Measurements from ENCODE around the gene SSU72. TPM values are rescaled to one million over a fixed set of nuclear protein-coding genes. Genes with fewer than 3 reads are reported as not detected.

SSU72 gene
- total RNA-seq, result 124 and 129 TPM in 2 replicates
- 78.2 and 85.9 TPM in 2 replicates for polyA plus RNA-seq
- 92.7 and 101 TPM in 2 replicates for polyA plus RNA-seq (2011; cell fraction: cytosol; rRNA removed)
- polyA plus RNA-seq (2011; cell fraction: nucleus; rRNA removed), result 89.0 and 97.5 TPM in 2 replicates
- 119 and 136 TPM in 2 replicates for polyA plus RNA-seq (2012)
- polyA minus RNA-seq, result 70.4 and 74.1 TPM in 2 replicates
- polyA minus RNA-seq (2011; cell fraction: cytosol; rRNA and poly(A)+ RNA removed), result 82.5 TPM
- polyA minus RNA-seq (2011; cell fraction: nucleus; rRNA and poly(A)+ RNA removed), result 41.3 and 53.5 TPM in 2 replicates
- percentile 80 among the genes with signal in this experiment for Bru-seq, nascent RNA
- BruChase-seq, experiment 1, labeled RNA remaining after a 6-hour chase, result percentile 93 among the genes with signal in this experiment
- percentile 88 among the genes with signal in this experiment for BruChase-seq, experiment 2, labeled RNA remaining after a 2-hour chase
- long read RNA-seq, full-length matches to known transcripts, result 406 of 428 reads
- long read RNA-seq, partial matches to known transcripts, result 15 of 428 reads
- long read RNA-seq, other reads (novel, unspliced or antisense), result 7 of 428 reads

DNA sequence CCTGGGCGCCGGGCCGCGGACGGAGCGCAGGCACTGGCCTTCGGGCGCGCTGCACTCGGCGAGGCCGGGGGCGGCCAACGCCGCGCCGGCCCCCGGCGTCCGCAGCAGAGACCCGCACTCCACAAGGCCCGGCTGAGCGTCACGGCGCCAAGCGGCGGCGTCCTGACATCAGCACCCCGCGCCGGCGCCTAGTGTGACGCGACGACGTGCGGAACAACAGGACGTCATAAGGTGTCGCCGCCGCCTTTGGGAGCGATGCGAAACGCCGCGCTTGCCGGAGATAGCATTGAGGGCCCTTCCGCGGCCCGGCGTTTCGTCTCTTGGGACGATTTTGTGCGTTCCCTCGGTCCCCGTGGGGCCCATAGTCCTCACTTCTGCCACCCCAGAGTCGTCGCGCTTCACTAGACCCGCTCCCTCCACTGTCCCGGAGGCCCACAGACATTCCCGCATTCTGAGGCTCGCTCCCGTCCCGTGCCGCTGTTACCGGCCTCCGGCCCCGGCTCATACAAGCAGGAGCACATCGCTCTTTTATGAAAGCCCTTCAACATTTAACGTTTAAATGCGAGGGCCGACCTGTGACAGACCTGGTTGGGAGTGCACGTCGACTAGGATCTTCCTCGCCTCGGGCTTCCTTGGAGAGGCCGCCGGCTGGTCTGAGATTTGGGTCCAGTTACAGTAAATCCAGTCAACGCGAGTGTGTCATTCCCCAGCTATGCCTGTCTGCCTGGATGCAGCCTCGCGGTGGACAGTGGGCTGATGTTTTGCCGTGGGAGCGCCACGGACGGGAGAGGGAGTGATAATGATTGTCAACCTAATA, at the start of gene SSU72:
TSS of gene SSU72 (minus strand) at position 143 of the 817 bp plus-strand sequence. CDS start 306 bp downstream, outside the sequence.
- ChIA-PET CTCF (no interaction called here), POLR2A (no interaction called here)
- dilution Hi-C loops (cut with MboI; ENCODE audit: extremely low pct_ligation_motif_present, low sequenced_read_pairs) (no loop called here), intact Hi-C loops (cut with micrococcal nuclease) (loop anchor here (1.0 to 2.0 kb wide), 2 partner anchors 40 to 62 kb away; partner anchors contain the start of genes ATAD3A and MIB2)
- no peaks in the 10 kb centered on the region for H3K36me3 ChIP-seq (ENCODE audit: control insufficient read depth in 2 of 2, extremely low read depth in 1 of 2, insufficient read depth in 2 of 2, low read length in 2 of 2)
- peak within 1 kb of the TSS; percentile 80 for H2AFZ ChIP-seq (ENCODE audit: low read depth, low read length)
- peak within 1 kb of the TSS; percentile 95 for H3K27ac ChIP-seq (ENCODE audit: insufficient read depth, low read depth, low read length)
- TF ChIP-seq, protein P1, sequence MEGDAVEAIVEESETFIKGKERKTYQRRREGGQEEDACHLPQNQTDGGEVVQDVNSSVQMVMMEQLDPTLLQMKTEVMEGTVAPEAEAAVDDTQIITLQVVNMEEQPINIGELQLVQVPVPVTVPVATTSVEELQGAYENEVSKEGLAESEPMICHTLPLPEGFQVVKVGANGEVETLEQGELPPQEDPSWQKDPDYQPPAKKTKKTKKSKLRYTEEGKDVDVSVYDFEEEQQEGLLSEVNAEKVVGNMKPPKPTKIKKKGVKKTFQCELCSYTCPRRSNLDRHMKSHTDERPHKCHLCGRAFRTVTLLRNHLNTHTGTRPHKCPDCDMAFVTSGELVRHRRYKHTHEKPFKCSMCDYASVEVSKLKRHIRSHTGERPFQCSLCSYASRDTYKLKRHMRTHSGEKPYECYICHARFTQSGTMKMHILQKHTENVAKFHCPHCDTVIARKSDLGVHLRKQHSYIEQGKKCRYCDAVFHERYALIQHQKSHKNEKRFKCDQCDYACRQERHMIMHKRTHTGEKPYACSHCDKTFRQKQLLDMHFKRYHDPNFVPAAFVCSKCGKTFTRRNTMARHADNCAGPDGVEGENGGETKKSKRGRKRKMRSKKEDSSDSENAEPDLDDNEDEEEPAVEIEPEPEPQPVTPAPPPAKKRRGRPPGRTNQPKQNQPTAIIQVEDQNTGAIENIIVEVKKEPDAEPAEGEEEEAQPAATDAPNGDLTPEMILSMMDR (IDR thresholded peaks at IDR 0.05; ENCODE audit: extremely low read depth in 1 of 2, insufficient read depth in 1 of 2, low read depth in 1 of 2, low read length in 2 of 2), result no peak
- no peak for TF ChIP-seq MYC (IDR thresholded peaks at IDR 0.05; ENCODE audit: low read depth, low read length)
- peak; percentile 93 for TF ChIP-seq POLR2A (IDR thresholded peaks at IDR 0.05; ENCODE audit: low read depth, low read length)
- TF ChIP-seq, protein P2, sequence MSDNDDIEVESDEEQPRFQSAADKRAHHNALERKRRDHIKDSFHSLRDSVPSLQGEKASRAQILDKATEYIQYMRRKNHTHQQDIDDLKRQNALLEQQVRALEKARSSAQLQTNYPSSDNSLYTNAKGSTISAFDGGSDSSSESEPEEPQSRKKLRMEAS (IDR thresholded peaks at IDR 0.05; ENCODE audit: insufficient read depth, insufficient read length), result no peak
- no peak for TF ChIP-seq GATA2 (IDR thresholded peaks at IDR 0.05; ENCODE audit: insufficient read depth, insufficient read length, low read depth, low read length)
- TF ChIP-seq FOS (IDR thresholded peaks at IDR 0.05; ENCODE audit: borderline replicate concordance, insufficient read depth, low read length), result no peak
- no peak for TF ChIP-seq EZH2 (IDR thresholded peaks at IDR 0.05; ENCODE audit: borderline replicate concordance, low read depth, low read length, severe bottlenecking)
- no peak for TF ChIP-seq JUN (IDR thresholded peaks at IDR 0.05; ENCODE audit: borderline replicate concordance, insufficient read depth, insufficient read length, low read depth)
- TF ChIP-seq POLR2AphosphoS5 (IDR thresholded peaks at IDR 0.05; ENCODE audit: insufficient read depth, low read depth, low read length), result peak; percentile 97
- H4K20me1 ChIP-seq (replicated peaks; ENCODE audit: control insufficient read depth, extremely low read depth, insufficient read depth, low read length), result no peaks in the 10 kb centered on the region
- peaks cover 12% of the 10 kb centered on the region for H3K4me1 ChIP-seq (ENCODE audit: control insufficient read depth, extremely low read depth, insufficient read depth, low read length)
- H3K9me1 ChIP-seq (replicated peaks; ENCODE audit: control insufficient read depth, extremely low read depth, insufficient read depth, low read length), result no peaks in the 10 kb centered on the region
- BruUV-seq (replicated peaks), result TSS peak; percentile 97
- H3K4me3 ChIP-seq (replicated peaks in 1 of 3; ENCODE audit: insufficient read depth in 1 of 3, low read depth in 1 of 3, low read length in 3 of 3), result peak within 1 kb of the TSS; percentile 52 to 97 (median 75)
- no peaks in the 10 kb centered on the region for H3K9me3 ChIP-seq (replicated peaks; ENCODE audit: control insufficient read depth, insufficient read depth, low read length)
- FAIRE-seq, result peak; percentile 61
- peak within 1 kb of the TSS; percentile 98 for H3K4me2 ChIP-seq (ENCODE audit: insufficient read depth, low read length)
- peak within 1 kb of the TSS; percentile 86 for H3K9ac ChIP-seq (replicated peaks; ENCODE audit: extremely low read depth, insufficient read depth, low read length)
- H3K79me2 ChIP-seq (ENCODE audit: control insufficient read depth, insufficient read depth, low read length), result peaks cover 44% of the 10 kb centered on the region
- H3K27me3 ChIP-seq (ENCODE audit: control insufficient read depth in 2 of 2, insufficient read depth in 2 of 2, low read length in 2 of 2), result no peaks in the 10 kb centered on the region
- DNase-seq (ENCODE audit: low read depth, low spot score), result peak; percentile 88
